GM19324 (cell line): ENCODE results near the gene MED16.

ENCODE experiments used
- ATAC-seq: cut with Tn5 transposase; IDR thresholded peaks from one replicate; pipeline ENCODE4 v1.9.1; 2021; ENCODE audit warnings: mild to moderate bottlenecking, moderate library complexity; ENCODE audit not compliant: unreplicated experiment, low FRiP score

MED16 gene

GRCh38 chr19:875265-875879, 17.6 kb downstream of the MED16 start:
- no peak for ATAC-seq

- ATAC-seq = no peak
Measured at GRCh38 chr19:873561-874041, 19.4 kb downstream of the MED16 start.

GRCh38 chr19:873084-873483, 19.9 kb downstream of the MED16 start:
- ATAC-seq = no peak

GRCh38 chr19:872266-872951, 20.6 kb downstream of the MED16 start:
- ATAC-seq = no peak

- ATAC-seq = no peak
Measured at GRCh38 chr19:871446-872265, 21.3 kb downstream of the MED16 start.

- no peak for ATAC-seq
Measured at GRCh38 chr19:870963-871401, 22.0 kb downstream of the MED16 start.

- ATAC-seq = no peak
Measured at GRCh38 chr19:870314-870713, 22.7 kb downstream of the MED16 start.

GRCh38 chr19:869245-870177, 23.5 kb downstream of the MED16 start:
- no peak for ATAC-seq

- no peak for ATAC-seq
Measured at GRCh38 chr19:868458-869244, 24.3 kb downstream of the MED16 start.

- ATAC-seq = no peak
Measured at GRCh38 chr19:867855-868457, 25.0 kb downstream of the MED16 start.

- no peak for ATAC-seq
Measured at GRCh38 chr19:867301-867793, 25.6 kb downstream of the MED16 start.

GRCh38 chr19:866769-867300, 26.2 kb downstream of the MED16 start:
- no peak for ATAC-seq

GRCh38 chr19:863315-863620, 29.7 kb downstream of the MED16 start:
- ATAC-seq = no peak

GRCh38 chr19:862581-863314, 30.2 kb downstream of the MED16 start:
- ATAC-seq = no peak

GRCh38 chr19:861756-862580, 31.0 kb downstream of the MED16 start:
- ATAC-seq = no peak

- ATAC-seq = no peak
Measured at GRCh38 chr19:861141-861755, 31.7 kb downstream of the MED16 start.
